ENCODE data around the gene HPCAL4. TPM values are rescaled to one million over a fixed set of nuclear protein-coding genes. Genes with fewer than 3 reads are reported as not detected.

Gene HPCAL4
- total RNA-seq (2014; rRNA removed; shearing (Covaris generic)) (1.1 and 1.2 TPM in 2 replicates), polyA plus RNA-seq (2016; fragmentation: Nextera tagmentation; extraction: Ambion mirVana) (0.08 and 0.12 TPM in 2 replicates)
- long read RNA-seq, result 0 reads

DNA sequence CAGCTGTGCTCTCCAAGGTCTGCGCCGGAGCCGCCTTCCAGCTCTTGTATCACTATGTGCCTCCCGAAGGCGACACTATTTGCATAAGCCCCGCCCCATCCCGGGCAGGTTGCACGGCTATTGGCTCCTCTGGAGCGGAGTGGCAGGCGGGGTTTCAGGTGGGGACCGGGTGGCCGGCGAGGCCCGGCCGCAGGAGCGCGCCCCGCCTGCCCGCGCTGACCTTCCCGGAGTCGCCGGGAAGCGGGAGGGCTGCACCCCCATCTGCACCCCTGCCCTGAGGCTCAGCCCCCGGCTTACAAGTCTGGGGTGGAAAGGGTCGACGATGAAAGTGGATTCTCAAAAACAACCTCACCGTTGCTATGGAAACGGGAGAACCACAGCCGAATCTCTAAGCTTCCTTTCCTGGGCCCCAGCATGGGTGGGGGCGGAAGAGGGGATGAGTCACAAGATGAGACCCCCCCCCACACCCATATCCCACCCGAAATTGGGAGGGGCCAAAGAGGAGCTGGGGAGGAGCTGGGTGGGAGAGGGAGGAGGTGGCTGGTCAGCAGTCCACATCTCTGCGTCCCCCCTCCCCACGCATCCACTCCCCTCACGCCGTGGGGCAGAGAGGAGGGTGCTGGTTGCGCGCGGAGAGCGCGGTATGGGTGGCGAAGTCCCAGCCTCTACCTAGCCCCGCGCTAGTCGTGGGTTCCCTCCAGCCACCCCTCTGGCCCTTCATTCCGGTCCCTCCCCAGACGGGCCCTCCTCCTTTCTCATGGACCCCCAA lies at the start of gene HPCAL4:
Gene HPCAL4 (minus strand): TSS at position 51 of the 769 bp plus-strand sequence. CDS start 6,830 bp downstream, outside the sequence.
- Mint-ChIP-seq H3K27ac (no peak within 1 kb of the TSS), H3K4me3 (peak within 1 kb of the TSS; percentile 59), H3K36me3 (ENCODE audit: low read depth) (no peaks in the 10 kb centered on the region), H3K27me3 (ENCODE audit: insufficient read depth, low read depth, poor library complexity) (peaks cover 96% of the 10 kb centered on the region), H3K9me3 (no peaks in the 10 kb centered on the region), H3K4me1 (peaks cover 16% of the 10 kb centered on the region)
- DNase-seq (ENCODE audit: low spot score) (peak; percentile 99), ATAC-seq (peak; percentile 93)
- Histone ChIP-seq H3K79me2 (replicated peaks; ENCODE audit: insufficient read depth) (no peaks in the 10 kb centered on the region), H3K9me2 (ENCODE audit: insufficient read depth) (no peaks in the 10 kb centered on the region), H3K36me3 (ENCODE audit: insufficient read depth) (no peaks in the 10 kb centered on the region), H4K20me1 (replicated peaks; ENCODE audit: insufficient read depth) (0 out of 2 replicates have a peak, but pooled peaks cover 13% of the 10 kb centered on the region), H3K27me3 (ENCODE audit: insufficient read depth) (peaks cover 99% of the 10 kb centered on the region), H3K4me2 (peak within 1 kb of the TSS; percentile 87), H2AFZ (peak within 1 kb of the TSS; percentile 69), H3K4me3 (peak within 1 kb of the TSS; percentile 59), H3K4me1 (ENCODE audit: insufficient read depth) (no peaks in the 10 kb centered on the region; the same call in 1 of the 2 replicates), H3K27ac (ENCODE audit: low read depth) (no peak within 1 kb of the TSS), H3F3A (replicated peaks; ENCODE audit: low read depth) (no peaks in the 10 kb centered on the region)
- TF ChIP-seq NANOG (IDR thresholded peaks at IDR 0.05; ENCODE audit: borderline replicate concordance) (no peak), ZNF114 (CRISPR knock-in tag; IDR thresholded peaks at IDR 0.05) (no peak), EZH2phosphoT487 (IDR thresholded peaks at IDR 0.05; ENCODE audit: unreplicated experiment) (no peak), CREB1 (CRISPR knock-in tag; IDR thresholded peaks at IDR 0.05; ENCODE audit: low read depth) (no peak), JUNB (IDR thresholded peaks at IDR 0.05; ENCODE audit: unreplicated experiment) (no peak)
- TF ChIP-seq, protein P1, sequence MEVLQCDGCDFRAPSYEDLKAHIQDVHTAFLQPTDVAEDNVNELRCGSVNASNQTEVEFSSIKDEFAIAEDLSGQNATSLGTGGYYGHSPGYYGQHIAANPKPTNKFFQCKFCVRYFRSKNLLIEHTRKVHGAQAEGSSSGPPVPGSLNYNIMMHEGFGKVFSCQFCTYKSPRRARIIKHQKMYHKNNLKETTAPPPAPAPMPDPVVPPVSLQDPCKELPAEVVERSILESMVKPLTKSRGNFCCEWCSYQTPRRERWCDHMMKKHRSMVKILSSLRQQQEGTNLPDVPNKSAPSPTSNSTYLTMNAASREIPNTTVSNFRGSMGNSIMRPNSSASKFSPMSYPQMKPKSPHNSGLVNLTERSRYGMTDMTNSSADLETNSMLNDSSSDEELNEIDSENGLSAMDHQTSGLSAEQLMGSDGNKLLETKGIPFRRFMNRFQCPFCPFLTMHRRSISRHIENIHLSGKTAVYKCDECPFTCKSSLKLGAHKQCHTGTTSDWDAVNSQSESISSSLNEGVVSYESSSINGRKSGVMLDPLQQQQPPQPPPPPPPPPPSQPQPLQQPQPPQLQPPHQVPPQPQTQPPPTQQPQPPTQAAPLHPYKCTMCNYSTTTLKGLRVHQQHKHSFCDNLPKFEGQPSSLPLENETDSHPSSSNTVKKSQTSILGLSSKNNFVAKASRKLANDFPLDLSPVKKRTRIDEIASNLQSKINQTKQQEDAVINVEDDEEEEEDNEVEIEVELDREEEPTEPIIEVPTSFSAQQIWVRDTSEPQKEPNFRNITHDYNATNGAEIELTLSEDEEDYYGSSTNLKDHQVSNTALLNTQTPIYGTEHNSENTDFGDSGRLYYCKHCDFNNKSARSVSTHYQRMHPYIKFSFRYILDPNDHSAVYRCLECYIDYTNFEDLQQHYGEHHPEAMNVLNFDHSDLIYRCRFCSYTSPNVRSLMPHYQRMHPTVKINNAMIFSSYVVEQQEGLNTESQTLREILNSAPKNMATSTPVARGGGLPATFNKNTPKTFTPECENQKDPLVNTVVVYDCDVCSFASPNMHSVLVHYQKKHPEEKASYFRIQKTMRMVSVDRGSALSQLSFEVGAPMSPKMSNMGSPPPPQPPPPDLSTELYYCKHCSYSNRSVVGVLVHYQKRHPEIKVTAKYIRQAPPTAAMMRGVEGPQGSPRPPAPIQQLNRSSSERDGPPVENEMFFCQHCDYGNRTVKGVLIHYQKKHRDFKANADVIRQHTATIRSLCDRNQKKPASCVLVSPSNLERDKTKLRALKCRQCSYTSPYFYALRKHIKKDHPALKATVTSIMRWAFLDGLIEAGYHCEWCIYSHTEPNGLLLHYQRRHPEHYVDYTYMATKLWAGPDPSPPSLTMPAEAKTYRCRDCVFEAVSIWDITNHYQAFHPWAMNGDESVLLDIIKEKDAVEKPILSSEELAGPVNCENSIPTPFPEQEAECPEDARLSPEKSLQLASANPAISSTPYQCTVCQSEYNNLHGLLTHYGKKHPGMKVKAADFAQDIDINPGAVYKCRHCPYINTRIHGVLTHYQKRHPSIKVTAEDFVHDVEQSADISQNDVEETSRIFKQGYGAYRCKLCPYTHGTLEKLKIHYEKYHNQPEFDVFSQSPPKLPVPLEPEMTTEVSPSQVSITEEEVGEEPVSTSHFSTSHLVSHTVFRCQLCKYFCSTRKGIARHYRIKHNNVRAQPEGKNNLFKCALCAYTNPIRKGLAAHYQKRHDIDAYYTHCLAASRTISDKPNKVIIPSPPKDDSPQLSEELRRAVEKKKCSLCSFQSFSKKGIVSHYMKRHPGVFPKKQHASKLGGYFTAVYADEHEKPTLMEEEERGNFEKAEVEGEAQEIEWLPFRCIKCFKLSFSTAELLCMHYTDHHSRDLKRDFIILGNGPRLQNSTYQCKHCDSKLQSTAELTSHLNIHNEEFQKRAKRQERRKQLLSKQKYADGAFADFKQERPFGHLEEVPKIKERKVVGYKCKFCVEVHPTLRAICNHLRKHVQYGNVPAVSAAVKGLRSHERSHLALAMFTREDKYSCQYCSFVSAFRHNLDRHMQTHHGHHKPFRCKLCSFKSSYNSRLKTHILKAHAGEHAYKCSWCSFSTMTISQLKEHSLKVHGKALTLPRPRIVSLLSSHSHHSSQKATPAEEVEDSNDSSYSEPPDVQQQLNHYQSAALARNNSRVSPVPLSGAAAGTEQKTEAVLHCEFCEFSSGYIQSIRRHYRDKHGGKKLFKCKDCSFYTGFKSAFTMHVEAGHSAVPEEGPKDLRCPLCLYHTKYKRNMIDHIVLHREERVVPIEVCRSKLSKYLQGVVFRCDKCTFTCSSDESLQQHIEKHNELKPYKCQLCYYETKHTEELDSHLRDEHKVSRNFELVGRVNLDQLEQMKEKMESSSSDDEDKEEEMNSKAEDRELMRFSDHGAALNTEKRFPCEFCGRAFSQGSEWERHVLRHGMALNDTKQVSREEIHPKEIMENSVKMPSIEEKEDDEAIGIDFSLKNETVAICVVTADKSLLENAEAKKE (CRISPR knock-in tag; IDR thresholded peaks at IDR 0.05), result no peak
- TF ChIP-seq, protein P2, sequence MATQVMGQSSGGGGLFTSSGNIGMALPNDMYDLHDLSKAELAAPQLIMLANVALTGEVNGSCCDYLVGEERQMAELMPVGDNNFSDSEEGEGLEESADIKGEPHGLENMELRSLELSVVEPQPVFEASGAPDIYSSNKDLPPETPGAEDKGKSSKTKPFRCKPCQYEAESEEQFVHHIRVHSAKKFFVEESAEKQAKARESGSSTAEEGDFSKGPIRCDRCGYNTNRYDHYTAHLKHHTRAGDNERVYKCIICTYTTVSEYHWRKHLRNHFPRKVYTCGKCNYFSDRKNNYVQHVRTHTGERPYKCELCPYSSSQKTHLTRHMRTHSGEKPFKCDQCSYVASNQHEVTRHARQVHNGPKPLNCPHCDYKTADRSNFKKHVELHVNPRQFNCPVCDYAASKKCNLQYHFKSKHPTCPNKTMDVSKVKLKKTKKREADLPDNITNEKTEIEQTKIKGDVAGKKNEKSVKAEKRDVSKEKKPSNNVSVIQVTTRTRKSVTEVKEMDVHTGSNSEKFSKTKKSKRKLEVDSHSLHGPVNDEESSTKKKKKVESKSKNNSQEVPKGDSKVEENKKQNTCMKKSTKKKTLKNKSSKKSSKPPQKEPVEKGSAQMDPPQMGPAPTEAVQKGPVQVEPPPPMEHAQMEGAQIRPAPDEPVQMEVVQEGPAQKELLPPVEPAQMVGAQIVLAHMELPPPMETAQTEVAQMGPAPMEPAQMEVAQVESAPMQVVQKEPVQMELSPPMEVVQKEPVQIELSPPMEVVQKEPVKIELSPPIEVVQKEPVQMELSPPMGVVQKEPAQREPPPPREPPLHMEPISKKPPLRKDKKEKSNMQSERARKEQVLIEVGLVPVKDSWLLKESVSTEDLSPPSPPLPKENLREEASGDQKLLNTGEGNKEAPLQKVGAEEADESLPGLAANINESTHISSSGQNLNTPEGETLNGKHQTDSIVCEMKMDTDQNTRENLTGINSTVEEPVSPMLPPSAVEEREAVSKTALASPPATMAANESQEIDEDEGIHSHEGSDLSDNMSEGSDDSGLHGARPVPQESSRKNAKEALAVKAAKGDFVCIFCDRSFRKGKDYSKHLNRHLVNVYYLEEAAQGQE (IDR thresholded peaks at IDR 0.05; ENCODE audit: unreplicated experiment), result no peak
- TF ChIP-seq, protein P3, sequence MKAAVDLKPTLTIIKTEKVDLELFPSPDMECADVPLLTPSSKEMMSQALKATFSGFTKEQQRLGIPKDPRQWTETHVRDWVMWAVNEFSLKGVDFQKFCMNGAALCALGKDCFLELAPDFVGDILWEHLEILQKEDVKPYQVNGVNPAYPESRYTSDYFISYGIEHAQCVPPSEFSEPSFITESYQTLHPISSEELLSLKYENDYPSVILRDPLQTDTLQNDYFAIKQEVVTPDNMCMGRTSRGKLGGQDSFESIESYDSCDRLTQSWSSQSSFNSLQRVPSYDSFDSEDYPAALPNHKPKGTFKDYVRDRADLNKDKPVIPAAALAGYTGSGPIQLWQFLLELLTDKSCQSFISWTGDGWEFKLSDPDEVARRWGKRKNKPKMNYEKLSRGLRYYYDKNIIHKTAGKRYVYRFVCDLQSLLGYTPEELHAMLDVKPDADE (IDR thresholded peaks at IDR 0.05), result no peak

Measured in GM23338 (cell line).